Measurements from ENCODE around the gene UQCRC1.

UQCRC1 gene

DNA sequence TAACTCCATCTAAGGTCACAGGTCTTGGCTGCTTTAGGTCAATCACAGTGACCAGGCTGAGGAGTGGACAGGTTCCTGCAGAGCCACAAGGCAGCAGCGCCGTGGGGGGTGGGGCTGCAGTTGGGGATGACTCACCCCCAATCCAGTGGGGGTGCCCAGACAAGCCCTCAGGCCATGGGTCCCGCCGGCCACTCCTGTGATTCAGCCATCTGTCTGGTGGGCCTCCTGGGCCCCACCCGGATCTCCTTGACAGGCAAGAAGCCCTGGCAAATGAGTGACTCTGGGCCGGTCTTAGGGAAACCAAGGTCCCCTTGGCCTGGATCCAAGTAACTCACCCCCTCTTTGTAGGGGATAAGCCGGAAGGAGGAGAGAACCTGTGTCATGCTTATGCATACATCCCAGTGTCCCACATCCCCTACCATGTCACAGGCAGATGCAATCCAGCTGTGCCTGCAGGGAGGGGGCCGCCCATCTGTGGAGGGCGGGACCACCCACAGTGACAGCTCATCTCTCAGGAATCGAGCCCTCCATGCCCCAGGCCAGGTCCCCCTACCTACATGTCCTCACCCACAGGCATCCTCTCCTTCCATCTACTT is 13.8 kb downstream of the UQCRC1 start:
- TF ChIP-seq CTCF (conservative IDR thresholded peaks at IDR 0.05; ENCODE audit: control insufficient read depth, insufficient read depth, low read depth, low read length): no peak
- peak overlapping the region; percentile 47 for H3K4me3 ChIP-seq (ENCODE audit: control insufficient read depth, low read depth, low read length)
- peak; percentile 90 for DNase-seq (ENCODE audit: low read depth)

DNA sequence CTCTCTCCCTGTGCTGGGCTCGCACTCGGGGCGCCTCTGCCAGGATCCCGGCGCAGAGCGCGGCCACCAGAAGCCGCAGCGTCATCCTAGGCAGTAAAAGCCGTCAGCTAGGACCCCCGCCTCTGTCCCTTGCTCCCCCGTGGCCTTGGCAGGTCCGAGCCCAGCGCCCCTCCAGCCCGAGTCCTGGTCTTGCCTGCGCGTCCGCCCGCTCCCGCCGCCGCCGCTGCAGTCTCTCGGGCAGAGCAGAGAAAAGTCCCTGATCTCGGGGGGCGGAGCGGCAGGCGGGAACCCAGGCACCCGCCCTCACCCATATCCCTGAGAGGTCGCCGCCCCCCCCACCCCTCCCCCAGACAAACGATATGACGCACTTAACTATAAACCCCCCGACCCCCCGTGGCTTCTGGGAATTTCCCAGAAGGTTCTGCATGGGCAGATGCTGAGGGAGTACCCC is 14.3 kb downstream of the UQCRC1 start, which contains the start of gene COL7A1:
Gene COL7A1 (minus strand): TSS at position 255 of the 451 bp plus-strand sequence. CDS start 170 bp downstream, at position 85.
- DNase-seq (ENCODE audit: low read depth): no peak
- no peak for TF ChIP-seq CTCF (conservative IDR thresholded peaks at IDR 0.05; ENCODE audit: control insufficient read depth, insufficient read depth, low read depth, low read length)
- H3K4me3 ChIP-seq (ENCODE audit: control insufficient read depth, low read depth, low read length): peak within 1 kb of the TSS; percentile 47

GRCh38 chr3:48594417-48595049 is 14.9 kb downstream of the UQCRC1 start:
- peak; percentile 20 for DNase-seq (ENCODE audit: low read depth)
- peak overlapping the region; percentile 47 for H3K4me3 ChIP-seq (ENCODE audit: control insufficient read depth, low read depth, low read length)
- no peak for TF ChIP-seq CTCF (conservative IDR thresholded peaks at IDR 0.05; ENCODE audit: control insufficient read depth, insufficient read depth, low read depth, low read length)

DNA sequence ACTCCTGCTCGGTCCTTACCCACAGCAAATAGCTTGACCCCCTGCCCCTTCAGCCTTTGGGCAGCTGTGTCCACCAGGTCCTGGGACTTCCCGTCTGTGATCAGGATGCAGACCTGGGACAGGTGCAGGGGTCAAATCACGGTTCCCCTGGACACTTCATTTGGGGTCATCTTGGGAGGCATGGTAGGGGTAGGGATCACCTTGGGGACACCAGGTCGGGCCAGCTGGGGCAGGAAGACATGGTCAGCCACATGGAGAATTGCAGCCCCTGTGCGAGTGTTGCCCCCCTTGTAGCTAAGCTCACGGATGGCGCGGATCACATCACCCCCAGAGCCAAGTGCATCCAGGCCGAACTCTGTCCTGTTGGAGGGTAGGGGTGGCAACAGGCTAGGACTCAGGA is 16.1 kb downstream of the UQCRC1 start:
- DNase-seq (ENCODE audit: low read depth): no peak
- H3K4me3 ChIP-seq (ENCODE audit: control insufficient read depth, low read depth, low read length): no peak overlapping the region
- TF ChIP-seq CTCF (conservative IDR thresholded peaks at IDR 0.05; ENCODE audit: control insufficient read depth, insufficient read depth, low read depth, low read length): no peak

GRCh38 chr3:48592519-48593087 is 16.8 kb downstream of the UQCRC1 start:
- H3K4me3 ChIP-seq (ENCODE audit: control insufficient read depth, low read depth, low read length): no peak overlapping the region
- no peak for TF ChIP-seq CTCF (conservative IDR thresholded peaks at IDR 0.05; ENCODE audit: control insufficient read depth, insufficient read depth, low read depth, low read length)
- DNase-seq (ENCODE audit: low read depth): peak; percentile 23

DNA sequence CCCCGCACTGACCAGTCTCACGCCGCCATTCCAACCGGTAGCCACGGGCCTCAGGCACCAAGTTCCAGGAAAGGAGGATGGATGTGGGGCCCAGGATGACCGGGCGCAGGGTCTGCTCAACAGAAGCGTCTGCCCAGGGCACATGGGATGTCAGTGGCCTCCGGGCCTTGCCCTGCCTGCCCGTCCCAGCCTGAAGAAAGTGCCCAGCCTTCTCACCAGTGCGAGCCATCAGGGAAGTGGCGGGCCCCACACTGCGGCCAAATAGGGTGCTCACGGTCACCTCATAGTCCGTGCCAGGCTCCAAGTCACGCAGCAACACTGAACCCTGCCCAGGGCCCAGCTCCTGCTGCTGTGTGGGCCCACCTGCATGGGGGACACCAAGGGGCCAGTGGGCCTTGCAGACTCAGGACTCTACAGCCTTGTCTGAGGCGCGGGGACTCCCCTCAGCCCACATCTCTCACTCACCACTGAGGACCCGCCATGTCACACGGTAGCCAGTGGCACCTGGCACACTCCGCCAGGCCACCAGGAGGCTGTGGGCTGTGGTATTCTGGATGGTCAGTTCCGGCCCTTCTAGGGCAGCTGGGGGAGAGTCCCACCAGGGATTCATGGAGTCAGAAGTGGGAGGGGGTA is 17.4 kb downstream of the UQCRC1 start:
- TF ChIP-seq CTCF (conservative IDR thresholded peaks at IDR 0.05; ENCODE audit: control insufficient read depth, insufficient read depth, low read depth, low read length): no peak
- H3K4me3 ChIP-seq (ENCODE audit: control insufficient read depth, low read depth, low read length): no peak overlapping the region
- no peak for DNase-seq (ENCODE audit: low read depth)

All from fibroblast of mammary gland (primary cell).